HG03460 (cell line): ENCODE results near the gene PIAS1.
"Not testable (repeated sequence)": the region's sequence is repeated elsewhere in the genome, so short reads cannot be mapped to it uniquely, and the experiment has no call there.

Experiments used
- ATAC-seq: cut with Tn5 transposase; IDR thresholded peaks from one replicate; pipeline ENCODE4 v1.9.1; 2021; ENCODE audit not compliant: unreplicated experiment

The PIAS1 gene

DNA sequence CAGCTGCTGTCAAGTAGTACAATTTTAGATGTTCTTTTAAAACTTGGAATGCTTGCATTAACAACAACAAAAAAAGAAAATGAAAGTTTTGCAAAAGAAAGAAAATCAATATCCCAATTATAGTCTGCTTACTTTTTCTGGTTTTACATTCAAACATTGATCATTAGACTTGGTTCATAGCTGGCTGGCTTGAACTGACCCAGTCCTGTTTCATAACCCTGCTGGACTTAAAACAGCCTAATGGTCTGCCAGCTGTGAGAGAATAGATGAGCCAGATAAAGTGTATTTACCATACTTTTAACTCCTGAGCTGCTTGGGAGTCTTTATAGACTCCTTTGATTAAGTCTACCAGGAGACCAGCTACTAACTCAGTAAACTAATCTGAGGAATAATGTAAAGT is 59.2 kb downstream of the PIAS1 start:
- ATAC-seq, result no peak

DNA sequence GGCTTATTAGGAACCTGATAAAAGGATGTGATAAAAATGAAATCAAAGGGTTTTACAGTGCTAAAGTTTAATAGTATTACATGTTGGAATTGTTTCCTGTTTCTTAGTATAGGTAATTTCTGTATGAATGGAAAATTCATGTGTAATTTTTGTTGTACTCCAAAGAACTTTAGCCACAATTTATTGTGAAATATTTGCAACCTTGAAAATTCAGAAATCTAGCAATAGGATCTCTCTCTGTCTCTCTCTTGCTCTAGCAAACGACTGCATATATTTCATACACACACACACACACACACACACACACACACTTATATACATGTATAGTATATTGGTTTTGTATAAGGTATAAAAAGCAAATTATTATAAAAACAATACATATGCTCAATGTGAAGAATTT is 59.6 kb downstream of the PIAS1 start:
- ATAC-seq, result no peak

DNA sequence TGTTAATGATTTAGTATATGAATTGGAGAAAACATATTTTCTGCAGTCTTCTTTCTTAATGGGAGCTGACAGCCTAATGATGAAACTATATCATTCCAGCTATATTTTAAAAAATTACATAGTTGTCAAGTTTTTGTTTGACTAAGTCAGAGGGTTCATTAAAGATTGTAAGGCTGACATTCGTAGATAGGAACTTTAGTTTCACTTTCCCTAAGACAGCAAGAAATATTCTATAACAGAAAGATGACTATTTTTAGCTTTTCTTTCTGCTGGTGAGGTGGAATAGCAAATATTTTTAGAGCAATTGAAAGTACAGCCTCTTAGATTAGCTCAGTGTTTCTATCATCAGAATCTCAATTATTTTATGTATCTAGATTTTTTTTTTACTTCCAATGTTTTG is 60.2 kb downstream of the PIAS1 start:
- ATAC-seq, result no peak

DNA sequence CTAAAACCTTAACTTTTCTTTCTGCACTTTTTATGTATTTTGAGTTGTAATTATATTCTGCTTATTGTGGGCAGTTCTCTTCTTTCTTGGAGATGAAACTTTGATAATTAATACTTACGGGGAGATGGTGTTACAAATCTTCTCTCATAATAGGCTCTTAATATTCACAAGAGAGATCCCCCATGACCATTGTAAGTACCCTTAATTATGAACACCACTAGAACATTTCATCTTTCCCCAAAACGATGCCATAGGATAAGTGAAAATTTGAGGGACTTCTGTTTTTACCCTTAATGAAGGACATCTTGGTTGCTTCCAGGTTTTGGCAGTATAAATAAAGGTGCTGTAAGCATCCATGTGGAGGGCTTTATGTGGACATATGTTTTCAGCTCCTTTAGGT is 60.7 kb downstream of the PIAS1 start:
- ATAC-seq, result no peak

DNA sequence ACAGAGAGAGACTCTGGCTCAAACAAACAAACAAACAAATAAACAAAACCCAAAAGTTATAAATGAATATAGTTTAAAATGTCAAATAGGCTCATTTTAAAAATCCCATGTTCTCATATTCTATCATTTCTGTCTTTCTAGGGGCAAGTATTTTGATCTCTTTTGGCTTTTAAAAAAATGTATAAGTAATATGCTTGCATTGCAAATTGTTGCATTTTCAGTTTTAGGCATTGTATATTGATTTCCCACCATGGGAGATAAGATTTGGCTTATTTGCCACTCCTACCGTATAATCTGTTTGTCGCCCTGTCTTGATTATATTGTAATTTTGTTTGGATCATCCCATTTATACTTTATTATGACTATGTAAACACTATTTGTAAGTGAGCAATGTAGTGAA is 70.6 kb downstream of the PIAS1 start:
- no peak for ATAC-seq

DNA sequence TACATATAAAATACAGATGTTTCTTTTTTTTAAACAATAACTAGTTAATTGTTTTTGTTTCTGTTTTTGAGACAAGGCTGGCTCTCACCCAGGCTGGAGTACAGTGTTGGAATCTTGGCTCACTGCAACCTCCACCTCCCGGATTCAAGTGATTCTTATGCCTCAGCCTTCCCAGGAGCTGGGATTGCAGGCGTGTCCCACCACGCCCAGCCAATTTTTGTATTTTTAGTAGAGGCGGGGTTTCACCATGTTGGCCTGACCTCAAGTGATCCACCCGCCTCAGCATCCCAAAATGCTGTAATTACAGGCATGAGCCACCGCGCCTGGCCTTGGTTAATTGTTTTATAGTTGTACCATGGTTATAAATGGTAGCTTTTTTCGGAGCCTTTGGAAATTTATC is 72.3 kb downstream of the PIAS1 start:
- no peak for ATAC-seq

DNA sequence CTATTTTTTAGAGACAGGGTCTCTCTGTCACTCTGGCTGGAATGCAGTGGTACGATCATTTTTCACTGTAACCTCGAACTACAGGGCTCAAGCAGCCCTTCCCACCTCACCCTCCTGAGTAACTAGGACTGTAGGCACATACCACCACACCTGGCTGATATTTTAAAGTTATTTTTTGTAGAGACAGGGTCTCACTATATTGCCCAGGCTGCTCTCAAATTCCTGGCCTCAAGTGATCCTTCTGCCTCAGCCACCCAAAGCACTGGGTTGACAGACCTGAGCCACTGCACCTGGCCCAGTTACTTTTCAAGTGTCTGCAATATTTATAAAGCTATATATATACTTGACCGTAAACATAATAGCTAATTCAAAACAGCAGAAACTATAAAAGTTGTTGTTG is 75.0 kb downstream of the PIAS1 start:
- ATAC-seq, result no peak

DNA sequence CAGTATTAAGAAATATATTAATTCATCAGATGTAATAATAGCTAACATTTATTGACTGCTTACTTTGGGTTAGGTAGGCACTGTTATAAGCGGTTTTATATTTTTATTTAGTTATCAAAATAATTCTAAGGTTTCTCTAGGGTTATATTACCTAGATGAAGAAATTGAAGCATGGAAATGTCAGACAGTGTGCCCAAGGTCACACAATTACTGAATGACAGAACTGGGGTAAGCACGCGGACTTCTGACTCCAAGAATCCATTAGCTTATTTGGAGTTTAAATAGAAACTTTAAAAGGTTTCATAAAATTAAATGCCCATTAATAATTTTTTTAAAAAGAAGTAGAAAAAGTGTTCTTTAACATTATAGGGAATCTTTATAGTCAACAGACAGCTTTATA is 76.7 kb downstream of the PIAS1 start:
- ATAC-seq, result no peak

DNA sequence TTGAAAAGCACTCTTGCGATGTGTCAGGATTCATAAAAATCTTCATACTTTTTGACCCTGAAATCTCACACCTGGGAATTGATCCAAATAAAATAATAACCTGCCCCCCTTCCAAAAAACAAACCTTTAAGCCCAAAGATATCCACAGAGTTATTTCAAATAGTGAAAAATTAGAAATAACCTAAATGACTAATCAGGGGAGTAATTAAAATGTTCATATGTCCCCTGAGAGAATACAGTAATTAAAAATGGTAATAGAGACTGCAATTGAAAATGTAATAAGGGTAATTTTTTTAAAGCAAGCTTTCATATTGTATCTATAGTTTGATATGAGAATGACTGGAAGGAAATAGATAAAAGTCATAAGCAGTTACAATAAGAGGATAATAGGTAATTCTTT is 83.0 kb downstream of the PIAS1 start:
- ATAC-seq, result no peak

DNA sequence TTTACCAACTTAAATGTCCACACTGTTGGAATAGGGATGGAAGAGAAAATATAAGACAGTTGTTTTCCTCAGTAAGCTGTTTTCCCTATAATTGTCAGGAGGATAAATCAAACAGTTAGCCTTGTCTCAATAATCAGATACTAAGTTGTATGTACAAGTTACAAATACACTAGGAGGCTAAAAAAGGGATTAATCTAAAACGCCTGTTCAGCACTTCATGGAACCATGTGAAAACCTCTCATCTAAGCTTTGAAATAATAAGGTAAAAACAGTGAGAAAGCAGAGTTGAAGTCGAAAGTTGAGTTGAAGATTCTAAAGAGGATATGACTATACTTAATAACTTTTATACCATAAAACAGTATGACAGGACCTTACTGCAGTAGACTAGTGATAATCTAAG is 89.0 kb downstream of the PIAS1 start:
- no peak for ATAC-seq

DNA sequence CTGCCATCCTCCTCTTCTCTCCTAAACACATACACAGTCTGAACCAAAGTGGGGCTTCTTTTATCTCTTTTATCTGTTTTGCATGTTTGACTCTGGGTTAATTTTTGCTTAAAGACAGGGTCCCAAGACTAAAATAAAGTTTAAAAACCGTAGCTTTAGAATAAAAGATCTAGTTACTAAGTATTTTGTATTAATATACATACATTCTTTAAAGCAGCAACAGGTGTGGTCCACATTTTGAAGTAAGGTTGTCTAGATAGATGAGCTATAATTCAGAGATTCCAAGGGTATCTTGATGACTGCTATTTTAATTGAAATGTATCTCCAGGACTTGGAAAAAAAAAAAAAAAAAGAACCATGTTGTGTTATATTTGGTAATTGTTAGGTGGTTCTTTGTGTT is 89.7 kb downstream of the PIAS1 start:
- no peak for ATAC-seq

DNA sequence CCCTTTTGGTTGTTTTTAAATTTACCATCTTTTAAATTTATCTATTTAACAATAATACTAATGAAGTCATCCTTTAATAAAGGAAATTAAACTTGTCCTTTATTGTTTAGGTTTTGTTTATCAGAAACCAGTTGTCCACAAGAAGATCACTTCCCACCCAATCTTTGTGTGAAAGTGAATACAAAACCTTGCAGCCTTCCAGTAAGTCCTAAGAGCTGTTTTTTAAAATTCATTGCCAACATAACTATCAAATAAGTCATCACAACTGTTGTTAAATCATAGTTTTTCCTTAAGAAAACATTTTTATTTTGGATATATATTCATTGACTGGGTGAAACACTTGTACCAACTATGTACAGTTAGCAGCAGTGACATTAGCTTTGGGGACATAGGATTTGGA is 91.6 kb downstream of the PIAS1 start:
- ATAC-seq, result no peak

DNA sequence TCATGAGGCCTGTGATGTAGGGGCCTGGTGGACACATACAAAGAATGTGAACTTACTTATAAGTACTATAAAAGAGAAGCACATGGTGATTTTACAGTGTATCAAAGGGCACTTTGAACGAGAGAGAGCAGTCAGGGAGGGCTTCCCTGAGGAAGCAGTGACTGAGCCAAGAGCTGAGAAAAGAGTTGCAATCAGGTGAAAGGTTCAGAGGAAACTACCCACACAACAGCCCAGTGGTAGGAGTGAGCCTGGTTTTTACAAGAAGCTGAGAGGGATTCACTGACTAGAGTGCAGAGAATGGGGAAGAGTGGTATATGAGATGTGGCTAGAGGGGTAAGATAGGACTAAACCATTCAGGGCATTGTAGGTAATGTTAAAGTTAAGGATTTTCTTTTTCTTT is 93.9 kb downstream of the PIAS1 start:
- no peak for ATAC-seq

DNA sequence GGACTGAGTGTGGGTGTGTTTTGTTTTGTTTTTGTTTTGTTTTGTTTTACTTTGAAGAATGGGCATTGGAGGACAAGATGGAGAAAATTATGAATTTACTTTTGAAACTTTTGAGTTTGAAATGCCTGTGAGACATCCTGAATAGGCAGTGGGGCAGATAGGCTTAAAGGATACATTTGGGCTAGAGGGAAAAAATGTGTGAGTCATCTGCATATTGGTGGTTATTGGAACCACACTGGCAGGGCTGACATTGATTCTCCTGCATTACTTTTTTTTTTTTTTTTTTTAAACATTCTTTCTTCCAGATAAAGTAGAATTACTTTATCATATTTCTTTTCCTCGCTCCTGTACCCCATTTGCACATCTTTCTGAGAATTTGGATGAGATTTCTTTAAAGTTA is 94.9 kb downstream of the PIAS1 start:
- ATAC-seq, result no peak

DNA sequence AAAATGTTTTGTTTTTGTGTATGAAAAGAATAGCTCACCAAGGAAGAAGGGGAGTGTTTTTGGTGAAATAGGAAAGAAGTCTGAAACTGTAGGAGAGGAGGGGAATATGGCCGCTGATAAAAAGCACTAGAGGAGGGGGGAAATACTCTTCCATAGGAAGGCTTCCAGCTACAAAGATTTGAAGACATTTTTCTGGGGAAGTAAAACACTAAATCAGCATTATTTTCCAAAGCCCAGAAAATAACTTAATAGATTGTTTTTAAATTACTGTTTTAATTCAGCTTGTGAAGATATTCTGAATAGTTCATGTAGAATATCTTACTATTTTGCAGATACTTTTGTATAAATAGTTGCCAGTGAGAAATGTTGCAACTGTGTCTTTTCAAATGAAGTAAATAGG is 96.1 kb downstream of the PIAS1 start:
- no peak for ATAC-seq

DNA sequence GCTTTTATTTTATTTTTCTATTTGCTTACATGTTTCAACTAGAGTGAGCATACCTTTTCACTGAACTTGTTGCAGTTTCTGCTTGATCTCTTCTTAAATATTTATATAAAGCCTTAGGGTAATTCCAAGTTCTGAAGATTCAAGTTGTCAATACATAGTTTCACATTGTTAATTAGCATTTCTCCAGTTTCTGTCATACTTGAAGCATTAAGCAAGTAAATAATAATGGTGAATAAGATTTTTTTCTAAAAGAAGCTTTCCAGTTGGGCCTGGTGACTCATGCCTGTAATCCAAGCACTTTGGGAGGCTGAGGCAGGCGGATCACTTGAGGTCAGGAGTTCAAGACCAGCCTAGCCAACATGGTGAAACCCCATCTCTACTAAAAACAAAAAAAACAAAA is 97.2 kb downstream of the PIAS1 start:
- no peak for ATAC-seq

DNA sequence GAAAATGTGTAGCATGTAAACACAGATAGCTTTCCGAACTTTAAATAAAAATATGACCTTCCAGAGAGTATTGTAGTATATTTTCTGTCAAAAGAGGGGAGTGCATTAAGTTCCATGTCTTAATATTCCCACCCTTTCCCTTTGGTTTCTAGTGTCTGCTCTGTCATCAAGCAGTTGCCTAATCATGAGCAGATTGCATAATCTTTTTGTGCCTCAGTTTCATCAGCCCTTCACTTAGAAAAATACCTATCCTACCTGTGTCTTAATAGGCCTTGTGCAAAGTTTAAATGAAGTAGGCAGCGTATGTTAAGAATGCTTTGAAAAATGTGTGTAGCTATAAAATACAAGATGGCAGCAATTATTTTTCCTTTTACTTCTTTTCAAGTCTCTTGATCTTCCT is 98.2 kb downstream of the PIAS1 start:
- no peak for ATAC-seq

DNA sequence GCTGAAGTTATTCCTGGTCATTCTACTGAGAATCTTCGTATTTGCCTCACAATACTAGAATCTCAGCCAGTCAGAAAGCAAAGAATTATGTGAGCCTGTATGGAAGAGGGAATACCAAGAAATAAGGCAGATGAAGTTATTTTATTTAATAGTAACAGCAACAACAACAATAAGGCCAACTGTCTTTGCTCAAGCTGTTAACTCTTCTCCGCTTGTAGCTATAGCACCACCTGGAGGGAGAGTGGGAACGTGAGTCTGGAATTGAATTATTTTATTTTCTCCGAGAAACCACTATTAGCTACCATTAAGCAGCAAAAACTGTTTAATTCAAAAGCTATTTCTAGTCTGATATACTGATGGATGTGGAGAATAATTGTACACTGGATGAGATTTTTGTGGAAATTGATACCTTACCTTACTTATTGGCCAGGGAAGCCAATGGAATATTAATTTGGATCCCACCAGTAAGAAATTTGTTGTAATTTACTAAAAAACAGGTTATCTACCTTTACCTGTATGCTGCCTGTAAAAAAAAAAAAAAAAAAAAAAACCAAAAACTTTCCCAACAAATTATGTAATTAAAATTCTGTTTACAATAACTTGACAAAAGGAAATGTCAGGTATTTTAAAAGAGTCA is 100.9 kb downstream of the PIAS1 start:
- ATAC-seq, result no peak

DNA sequence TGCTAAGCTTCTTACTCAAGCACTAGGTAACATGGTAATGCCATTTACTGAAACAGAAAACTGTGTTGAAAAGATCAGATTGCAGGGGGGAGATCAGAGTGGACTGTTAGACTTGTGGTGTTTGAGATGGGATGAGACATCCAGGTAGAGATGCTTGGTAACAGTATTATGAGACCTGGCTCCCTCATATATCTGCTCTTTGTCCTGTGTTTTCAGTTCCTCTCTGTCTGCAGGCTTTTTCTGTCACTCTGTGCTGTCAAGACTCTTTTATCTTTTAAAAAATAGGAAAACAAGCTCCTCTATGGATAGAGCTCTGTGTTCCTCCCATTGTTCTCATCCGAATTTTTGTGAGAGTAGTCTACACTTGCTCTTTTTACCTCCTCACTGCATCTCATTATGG is 103.0 kb downstream of the PIAS1 start:
- ATAC-seq, result no peak

DNA sequence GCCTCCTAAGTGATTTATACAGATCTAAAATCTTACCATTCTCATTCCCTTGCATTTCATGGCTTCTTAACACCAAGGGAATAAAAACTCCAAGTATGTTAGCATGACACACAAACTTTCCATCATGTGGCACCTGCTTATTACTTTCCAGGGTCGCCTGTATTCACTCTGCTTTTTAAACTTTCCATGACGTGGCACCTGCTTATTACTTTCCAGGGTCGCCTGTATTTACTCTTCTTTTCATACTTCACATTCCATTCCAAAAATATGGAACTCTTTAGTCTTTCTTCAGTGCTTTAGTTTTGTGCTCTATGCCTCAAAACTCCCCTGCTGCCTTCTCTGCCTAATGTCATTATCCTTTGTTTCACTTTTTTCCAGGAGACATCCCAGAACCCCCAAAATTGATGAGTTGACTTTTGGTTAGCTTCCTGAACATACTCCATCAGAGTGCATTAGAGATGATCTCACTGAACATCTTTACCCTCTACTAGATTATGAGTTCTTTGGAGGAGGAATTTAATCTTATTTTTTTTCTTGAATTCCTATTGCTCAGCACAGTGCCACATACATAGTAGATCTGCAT is 104.0 kb downstream of the PIAS1 start:
- ATAC-seq, result no peak

DNA sequence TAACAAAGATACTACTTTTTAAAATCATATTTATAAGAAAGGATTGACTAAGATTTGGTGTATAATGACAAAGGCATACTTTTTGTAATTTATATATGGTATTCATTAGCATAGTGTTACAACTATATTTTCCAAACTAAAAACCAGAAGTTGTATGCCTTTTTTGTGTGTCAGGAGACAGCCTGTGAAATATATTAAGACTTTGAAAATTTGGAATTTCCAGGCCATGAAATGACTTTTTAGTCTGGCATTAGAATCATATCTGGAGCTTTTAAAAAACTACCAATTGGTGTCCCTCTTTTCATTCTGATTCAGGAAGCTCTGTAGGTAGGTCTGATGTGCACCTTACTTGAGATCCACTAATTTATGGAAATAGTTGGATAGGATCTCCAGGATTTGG is 109.1 kb downstream of the PIAS1 start:
- ATAC-seq, result no peak

DNA sequence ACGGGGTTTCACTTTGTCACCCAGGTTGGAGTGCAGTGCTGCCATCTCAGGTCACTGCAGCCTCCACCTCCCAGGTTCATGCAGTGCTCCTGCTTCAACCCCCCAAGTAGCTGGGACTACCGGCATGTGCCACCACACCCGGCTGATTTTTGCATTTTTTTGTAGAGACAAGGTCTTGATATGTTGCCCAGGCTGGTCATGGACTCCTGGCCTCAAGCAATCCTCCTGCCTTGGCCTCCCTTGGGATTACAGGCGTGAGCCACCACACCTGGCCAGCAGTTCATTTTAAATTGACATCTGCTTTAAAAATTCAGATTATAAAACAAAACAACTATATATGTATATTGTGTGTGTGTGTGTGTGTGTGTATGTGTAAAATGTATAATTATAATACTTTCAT is 112.7 kb downstream of the PIAS1 start:
- ATAC-seq, result no peak

DNA sequence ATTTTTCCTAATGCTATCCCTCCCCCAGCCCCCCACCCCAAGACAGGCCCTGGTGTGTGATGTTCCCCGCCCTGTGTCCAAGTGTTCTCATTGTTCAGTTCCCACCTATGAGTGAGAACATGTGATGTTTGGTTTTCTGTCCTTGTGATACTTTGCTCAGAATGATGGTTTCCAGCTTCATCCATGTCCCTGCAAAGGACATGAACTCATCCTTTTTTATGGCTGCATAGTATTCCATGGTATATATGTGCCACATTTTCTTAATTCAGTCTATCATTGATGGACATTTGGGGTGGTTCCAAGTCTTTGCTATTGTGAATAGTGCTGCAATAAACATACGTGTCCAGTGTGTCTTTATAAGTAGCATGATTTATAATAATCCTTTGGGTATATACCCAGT is 117.9 kb downstream of the PIAS1 start:
- ATAC-seq, result not testable (repeated sequence)
